Colon (tissue), 2 donors: Measurements from ENCODE around the gene NIPAL3.
"Not testable (repeated sequence)": the region's sequence is repeated elsewhere in the genome, so short reads cannot be mapped to it uniquely, and the experiment has no call there.

Experiments
- FAIRE-seq: peaks from 2 replicates; lab custom pipeline; 2012; peaks lifted over from hg19 to GRCh38; lab: Jason Lieb, UNC
- donor health status: control.
- donor health status: control.

NIPAL3 gene

GRCh38 chr1:24425441-24425840 is 9.8 kb downstream of the NIPAL3 start:
- no peak for FAIRE-seq

DNA sequence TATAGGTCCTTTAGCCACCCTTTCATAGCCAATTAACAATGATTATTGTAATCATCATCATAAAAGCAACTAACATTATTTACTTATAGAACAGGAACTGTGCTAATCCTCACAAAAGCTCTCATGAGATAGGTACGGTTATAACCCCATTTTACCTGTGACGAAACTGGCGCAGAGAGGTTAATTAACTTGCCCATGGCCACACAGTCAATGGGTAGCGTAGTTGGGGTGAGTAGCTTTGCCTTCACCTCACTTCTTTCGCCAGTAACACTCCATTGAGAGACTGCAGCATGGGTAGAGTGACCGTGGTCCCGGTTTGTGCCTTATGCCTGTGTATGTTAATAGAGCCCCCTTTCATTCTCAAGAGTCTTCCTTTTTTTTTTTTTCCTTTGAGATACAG is 10.3 kb downstream of the NIPAL3 start:
- no peak for FAIRE-seq

- no peak for FAIRE-seq
Measured at GRCh38 chr1:24426744-24427544, 11.3 kb downstream of the NIPAL3 start.

- FAIRE-seq = no peak
Measured at GRCh38 chr1:24427545-24427862, 11.9 kb downstream of the NIPAL3 start.

- FAIRE-seq = no peak
Measured at GRCh38 chr1:24435782-24436365, 20.3 kb downstream of the NIPAL3 start.

- no peak for FAIRE-seq
Measured at GRCh38 chr1:24437631-24438396, 22.2 kb downstream of the NIPAL3 start.

DNA sequence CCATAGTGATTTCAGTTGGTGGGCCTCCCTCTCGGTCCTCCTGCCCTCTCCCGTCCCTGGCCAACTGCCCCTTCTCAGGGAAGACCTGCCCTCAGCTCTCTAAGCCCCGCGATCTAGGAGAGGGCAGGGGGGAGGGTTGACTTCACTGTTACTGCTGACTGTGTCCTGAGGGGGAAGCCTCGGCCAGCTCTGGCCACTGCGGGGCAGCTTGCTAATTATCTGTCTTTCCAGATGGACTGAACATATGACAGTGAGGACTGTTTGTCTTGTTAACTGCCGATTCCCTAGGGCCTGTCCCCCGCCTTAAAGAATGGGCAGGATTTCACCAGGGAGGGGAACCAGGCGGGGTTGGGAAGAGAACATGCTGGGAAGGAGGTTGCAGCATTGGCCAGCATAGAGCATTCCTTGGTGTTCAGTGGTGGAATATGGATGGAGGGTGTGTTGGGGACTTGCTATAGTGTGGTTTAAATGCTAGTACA is 22.9 kb downstream of the NIPAL3 start:
- FAIRE-seq = no peak

DNA sequence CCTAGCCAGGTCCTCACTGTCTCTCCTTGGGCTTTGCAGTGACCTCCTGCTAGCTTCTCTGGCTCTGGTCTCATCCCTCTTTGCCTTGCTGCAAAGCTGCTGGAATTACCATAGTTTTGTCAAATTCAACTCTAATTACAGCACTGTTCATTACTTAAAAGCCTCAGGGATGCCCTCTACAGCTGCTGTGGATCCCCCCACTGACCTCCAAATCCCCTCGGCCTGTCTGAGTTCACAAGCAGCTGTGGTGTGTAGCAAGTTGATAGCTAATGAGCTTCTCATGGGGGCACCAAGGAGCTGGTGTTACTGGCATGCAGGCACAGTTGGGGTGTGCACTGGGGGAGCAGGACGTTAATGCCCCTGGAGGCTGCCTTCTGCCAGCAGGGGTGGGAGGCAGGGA is 24.8 kb downstream of the NIPAL3 start:
- FAIRE-seq = no peak

DNA sequence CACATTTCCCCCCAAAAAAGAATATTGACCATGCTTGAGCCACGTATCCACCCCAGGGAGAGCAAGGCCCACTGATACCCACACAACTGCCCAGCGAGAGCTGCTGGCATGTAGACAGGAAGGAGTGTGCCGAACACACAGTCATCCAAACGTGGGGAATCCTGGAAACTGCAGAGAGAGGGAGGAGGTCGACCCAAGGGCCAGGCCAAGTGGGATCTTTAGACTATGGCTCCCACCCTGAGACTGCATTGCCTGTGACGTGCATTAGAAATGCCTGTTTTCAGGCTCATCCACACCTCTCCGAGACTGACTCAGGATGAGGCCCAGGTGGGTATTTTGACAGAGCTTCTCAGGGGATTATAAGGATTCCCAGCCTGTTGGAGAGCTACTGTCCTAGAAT is 25.9 kb downstream of the NIPAL3 start:
- no peak for FAIRE-seq

GRCh38 chr1:24441996-24442668 is 26.5 kb downstream of the NIPAL3 start:
- FAIRE-seq = no peak

DNA sequence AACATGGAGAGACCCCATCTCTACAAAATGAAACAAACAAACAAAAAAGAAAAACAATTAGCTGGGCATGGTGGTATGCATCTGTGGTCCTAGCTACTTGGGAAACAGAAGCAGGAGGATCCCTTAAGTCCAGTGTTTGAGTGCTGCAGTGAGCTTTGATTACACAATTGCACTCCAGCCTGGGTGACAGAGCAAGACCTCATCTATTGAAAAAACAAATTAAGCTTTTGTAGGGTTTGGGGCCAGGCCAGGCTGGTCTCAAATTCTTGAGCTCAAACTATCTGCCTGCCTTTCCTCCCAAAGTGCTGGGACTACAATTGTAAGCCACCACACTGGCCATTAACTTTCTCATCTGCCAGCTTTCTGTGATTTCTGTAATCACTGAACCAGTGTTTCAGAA is 27.2 kb downstream of the NIPAL3 start:
- no peak for FAIRE-seq

GRCh38 chr1:24443241-24443656 is 27.6 kb downstream of the NIPAL3 start:
- no peak for FAIRE-seq

DNA sequence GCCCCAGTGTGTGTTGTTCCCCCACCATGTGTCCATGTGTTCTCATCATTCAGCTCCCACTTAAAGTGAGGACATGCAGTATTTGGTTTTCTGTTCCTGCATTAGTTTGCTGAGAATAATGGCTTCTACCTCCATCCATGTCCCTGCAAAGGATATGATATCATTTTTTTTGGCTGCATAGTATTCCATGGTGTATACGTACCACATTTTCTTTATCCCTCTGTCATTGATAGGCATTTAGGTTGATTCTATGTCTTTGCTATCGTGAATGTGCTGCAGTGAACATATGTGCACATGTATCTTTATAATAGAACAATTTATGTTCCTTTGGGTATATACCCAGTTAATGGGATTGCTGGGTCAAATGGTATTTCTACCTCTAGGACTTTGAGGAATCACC is 30.8 kb downstream of the NIPAL3 start:
- FAIRE-seq = not testable (repeated sequence)

DNA sequence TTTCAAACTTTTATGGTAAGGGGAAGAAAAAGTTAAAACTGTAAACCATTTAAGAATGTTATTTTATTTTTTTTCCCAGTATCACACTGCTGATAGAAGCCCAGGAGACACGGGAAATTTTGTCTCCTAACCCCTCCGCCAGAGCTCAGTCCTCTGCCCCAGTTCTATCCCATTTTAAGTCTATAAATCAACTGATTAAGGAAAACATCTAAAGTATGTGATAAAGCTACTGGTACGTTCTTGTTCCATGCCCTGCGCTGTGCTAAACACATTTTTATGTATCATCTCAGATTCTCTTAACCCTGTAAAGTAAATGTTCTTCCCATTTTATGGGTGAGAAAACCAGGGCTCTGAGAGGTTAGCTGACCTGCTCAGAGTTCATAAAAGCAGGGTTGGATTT is 34.7 kb downstream of the NIPAL3 start:
- no peak for FAIRE-seq

- no peak for FAIRE-seq
Measured at GRCh38 chr1:24450857-24451397, 35.3 kb downstream of the NIPAL3 start.

DNA sequence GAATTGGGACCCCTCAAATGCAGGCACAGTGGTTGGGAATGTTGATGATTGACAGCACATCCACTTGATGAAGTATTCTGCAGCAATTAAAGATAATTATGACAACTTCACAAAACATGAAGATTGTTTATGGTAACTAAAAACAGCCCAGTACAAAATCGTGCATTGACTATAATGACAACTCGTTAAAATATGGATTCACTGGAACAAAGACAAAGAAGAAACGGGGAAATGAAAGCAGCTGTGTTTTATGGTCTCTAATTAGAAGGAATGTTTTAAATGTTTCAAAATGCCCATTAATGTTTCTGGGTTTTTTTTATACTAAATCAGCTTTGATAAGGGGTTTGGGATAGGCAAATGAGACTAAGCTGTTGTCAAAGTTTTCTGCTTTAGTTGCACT is 36.1 kb downstream of the NIPAL3 start:
- no peak for FAIRE-seq

GRCh38 chr1:24452922-24453485 is 37.4 kb downstream of the NIPAL3 start:
- FAIRE-seq = no peak

DNA sequence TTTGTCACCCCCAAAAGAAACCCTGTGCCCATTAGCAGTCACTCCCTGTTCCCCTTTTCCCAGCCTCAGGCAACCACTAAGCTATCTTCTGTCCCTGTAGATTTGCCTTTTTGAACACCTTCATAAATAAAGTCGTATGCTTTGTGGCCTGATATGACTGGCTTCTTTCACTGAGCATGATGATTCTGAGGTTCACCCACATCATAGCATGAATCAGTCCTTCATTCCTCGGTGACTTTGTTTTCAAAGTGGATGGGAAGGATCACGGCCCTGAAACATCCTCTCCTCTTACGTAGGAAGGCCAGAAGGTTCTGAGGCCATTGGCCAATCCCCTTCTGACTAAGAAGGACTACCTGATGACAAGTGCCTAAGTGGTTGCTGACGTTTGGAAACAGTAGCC is 39.1 kb downstream of the NIPAL3 start:
- no peak for FAIRE-seq

- no peak for FAIRE-seq
Measured at GRCh38 chr1:24455272-24455671, 39.7 kb downstream of the NIPAL3 start.

DNA sequence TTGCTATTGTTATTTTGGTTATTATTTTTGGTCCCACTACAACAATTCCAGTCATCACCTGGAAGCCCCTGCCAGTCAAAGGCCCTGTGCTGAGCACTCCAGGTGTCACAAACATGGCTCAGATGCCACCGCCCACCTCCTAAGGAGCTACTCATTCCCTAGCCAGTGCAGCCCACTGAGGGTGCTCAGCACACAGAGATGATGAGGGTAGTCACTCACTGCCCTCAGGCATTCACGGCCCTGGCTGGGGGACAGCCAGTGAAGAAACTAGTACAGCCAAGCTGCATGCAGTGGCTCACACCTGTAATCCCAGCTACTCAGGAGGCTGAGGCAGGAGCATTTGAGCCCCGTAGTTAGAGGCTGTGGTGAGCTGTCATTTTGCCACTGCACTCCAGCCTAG is 42.3 kb downstream of the NIPAL3 start:
- FAIRE-seq = no peak

- no peak for FAIRE-seq
Measured at GRCh38 chr1:24459551-24460266, 44.1 kb downstream of the NIPAL3 start.
